SIG-M5 (cell line): ENCODE results near the gene UBE3D.
"Not testable (repeated sequence)": the region's sequence is repeated elsewhere in the genome, so short reads cannot be mapped to it uniquely, and the experiment has no call there.

Source experiments
- DNase-seq: peaks from one replicate; lab custom pipeline; 2025; lab: John Stamatoyannopoulos, UW

UBE3D gene

GRCh38 chr6:82872185-82872584, 193.5 kb downstream of the UBE3D start:
- DNase-seq, result no peak

DNA sequence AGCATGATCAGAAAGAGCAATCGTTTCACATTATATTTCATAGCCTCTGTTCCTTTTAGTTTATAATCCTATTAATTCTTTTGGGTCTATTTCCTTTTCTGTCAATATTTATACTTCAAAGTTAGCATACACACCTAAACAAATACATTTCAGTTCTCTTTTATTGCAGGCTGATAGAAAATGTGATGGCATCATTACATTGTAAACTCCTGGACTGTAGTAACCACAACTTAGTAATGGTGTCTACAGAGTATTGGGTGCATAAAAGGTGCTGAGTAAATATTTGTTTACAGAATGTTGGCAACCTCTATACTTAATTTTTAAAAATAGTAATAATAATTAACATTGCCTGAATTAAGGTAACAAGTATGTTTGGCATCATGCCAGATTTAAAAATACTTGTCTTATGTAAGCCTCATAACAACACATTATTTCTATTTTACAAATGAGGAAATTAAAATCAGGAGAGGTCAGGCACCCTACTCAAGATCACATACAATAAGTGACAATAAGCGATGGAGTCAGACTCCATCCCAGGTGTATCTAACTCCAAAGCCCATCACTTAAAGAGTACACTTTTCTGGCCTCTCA, 195.0 kb downstream of the UBE3D start:
- DNase-seq, result no peak

GRCh38 chr6:82869493-82869892, 196.1 kb downstream of the UBE3D start:
- DNase-seq, result no peak

DNA sequence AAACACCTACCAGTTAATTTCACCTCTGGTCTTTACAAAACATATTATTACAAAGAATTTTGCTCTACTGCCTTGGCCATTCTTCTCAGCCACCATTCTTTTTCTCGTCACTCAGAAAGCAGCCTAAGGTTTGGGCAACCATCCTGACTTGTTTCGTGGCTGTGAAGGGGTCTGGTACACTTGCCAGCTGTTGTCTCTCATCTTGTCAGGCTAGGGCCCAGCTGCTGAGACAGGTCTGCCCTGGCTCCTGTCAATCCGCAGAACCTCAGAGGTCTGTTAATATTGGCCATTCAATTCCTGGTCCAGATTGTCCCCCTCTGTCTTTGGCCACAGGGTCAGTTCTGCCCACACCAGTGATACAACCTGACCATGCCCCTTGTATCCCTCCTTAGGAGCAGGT, 197.7 kb downstream of the UBE3D start:
- DNase-seq, result no peak

DNA sequence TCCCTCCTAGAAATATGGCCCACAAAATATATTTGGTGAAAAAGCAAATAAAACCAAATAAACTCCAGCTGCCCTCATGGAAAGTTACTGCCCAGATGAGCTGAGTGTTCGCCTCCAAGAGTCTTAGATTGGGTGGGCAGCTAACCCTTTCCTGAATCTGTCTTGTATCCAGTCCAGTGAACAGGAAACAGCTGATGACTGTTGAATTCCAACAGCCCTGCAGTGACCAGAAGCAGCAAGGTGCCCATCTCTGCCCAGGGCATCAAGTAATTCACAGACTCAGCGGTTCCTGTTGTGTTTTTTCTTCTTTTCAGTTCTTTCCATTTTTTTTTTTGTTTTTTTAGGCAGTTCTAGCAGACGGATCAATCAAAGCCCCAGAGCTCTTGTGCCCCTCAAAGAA, 199.2 kb downstream of the UBE3D start:
- no peak for DNase-seq

DNA sequence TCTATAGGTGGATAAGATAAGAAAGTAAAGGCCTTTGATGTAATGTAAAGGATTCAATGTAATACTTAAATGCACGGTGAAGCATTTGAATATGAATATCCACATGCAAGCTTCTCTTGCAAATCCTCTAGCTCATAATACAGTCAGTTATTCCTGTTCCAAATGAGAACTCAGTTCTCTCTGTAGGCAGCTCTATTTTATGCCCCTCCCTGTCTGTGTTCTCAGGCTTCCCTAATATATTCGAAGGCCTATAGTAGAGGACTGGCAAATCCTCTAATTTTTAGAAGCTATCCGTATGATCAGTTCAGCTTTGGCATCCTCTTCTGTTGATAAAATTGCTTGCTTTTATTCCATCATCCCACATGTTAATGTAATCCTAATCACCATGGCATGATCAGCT, 200.2 kb downstream of the UBE3D start:
- DNase-seq, result no peak

DNA sequence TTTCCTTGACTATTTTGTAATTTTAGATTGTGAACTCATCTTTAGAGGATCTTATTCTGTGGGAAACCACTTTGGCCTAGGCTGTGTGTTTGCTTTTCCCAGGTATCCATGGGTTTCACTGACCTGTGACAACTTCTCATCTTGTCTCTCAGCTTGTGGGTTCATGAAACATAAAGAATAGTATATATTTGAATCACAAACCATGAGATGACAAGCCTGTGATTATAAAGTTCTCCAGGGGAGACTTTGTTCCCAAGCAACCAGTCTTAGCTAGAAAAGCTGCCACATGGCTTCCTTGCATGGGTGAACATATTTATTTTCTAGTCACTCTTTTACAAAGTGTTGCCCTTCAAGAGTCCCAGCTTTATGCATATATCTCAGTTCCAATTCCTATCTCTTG, 201.9 kb downstream of the UBE3D start:
- DNase-seq, result no peak

DNA sequence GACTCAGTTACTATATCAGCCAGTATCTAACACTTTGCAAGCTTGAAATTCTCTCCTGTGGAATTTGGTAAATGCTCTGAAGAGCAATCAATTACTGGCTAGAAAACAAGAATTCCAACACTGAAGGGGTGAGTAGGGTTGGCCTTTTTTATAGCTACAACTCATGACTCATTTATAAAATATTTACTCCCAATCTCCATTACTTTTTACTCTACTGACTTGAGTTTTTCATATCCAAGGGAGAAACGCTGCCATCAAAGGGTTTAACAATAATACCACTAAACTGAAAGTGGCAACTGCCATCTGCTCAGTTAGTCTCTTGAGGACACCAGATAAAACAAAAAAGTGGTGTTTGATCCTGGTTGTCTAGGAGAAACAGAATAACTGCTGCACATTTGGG, 203.1 kb downstream of the UBE3D start:
- DNase-seq, result no peak

GRCh38 chr6:82861121-82861520, 204.5 kb downstream of the UBE3D start:
- DNase-seq, result no peak

DNA sequence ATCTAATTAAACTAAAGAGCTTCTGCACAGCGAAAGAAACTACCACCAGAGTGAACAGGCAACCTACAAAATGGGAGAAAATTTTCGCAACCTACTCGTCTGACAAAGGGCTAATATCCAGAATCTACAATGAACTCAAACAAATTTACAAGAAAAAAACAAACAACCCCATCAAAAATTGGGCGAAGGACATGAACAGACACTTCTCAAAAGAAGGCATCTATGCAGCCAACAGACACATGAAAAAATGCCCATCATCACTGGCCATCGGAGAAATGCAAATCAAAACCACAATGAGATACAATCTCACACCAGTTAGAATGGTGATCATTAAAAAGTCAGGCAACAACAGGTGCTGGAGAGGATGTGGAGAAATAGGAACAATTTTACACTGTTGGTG, 209.6 kb downstream of the UBE3D start:
- DNase-seq, result not testable (repeated sequence)

DNA sequence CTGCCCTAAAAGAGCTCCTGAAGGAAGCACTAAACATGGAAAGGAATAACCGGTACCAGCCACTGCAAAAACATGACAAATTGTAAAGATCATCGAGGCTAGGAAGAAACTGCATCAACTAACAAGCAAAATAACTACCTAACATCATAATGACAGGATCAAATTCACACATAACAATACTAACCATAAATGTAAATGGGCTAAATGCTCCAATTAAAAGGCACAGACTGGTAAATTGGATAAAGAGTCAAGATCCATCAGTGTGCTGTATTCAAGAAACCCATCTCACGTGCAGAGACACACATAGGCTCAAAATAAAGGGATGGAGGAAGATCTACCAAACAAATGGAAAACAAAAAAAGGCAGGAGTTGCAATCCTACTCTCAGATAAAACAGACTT, 212.7 kb downstream of the UBE3D start:
- DNase-seq, result not testable (repeated sequence)

- no peak for DNase-seq
Observed at GRCh38 chr6:82843291-82843885, 222.3 kb downstream of the UBE3D start.

GRCh38 chr6:82842721-82843120, 222.9 kb downstream of the UBE3D start:
- DNase-seq, result no peak
